OCI-LY7 (cell line): ENCODE data around the gene MPRIP.

Source experiments
- CTCF ChIP-seq: fragments of 200-600 bp; sonication (generic); conservative IDR thresholded peaks from 2 replicates; pipeline ENCODE4 v1.5.1; 2014; ENCODE audit warnings: mild to moderate bottlenecking, antibody characterized with exemption, low read length, moderate library complexity, mixed read lengths
- EZH2phosphoT487 ChIP-seq: fragments of 200-600 bp; sonication (generic); IDR thresholded peaks from 2 replicates; pipeline ENCODE4 v1.6.1; 2018; ENCODE audit warnings: low read depth, borderline replicate concordance, mild to moderate bottlenecking, mixed run types, antibody characterized with exemption, low read length, moderate library complexity, mixed read lengths

- TF ChIP-seq CTCF (no peak), EZH2phosphoT487 (no peak)
Measured at GRCh38 chr17:17221329-17221728, 179.1 kb downstream of the MPRIP start.
